HepG2 (cell line): ENCODE results near the gene VEGFA. TPM values are rescaled to one million over a fixed set of nuclear protein-coding genes. Genes with fewer than 3 reads are reported as not detected.

Experiments
- ATRX ChIP-seq: sonication (generic); formaldehyde crosslinking; IDR thresholded peaks from 2 replicates; pipeline ENCODE4 v1.4.0; 2020; ENCODE audit warnings: missing genetic modification reagents, borderline replicate concordance
- BHLHE40 ChIP-seq: IDR thresholded peaks from 2 replicates; pipeline ENCODE4 v1.6.1; 2011; ENCODE audit warnings: low read length, improper control_type of control experiment
- GABPB1 ChIP-seq: IDR thresholded peaks from 2 replicates; pipeline ENCODE4 v1.6.1; 2016; ENCODE audit warnings: mild to moderate bottlenecking, missing genetic modification reagents, moderate library complexity, missing compliant biosample characterization
- GLI4 ChIP-seq: sonication (generic); formaldehyde crosslinking; IDR thresholded peaks from 2 replicates; pipeline ENCODE4 v1.5.1; 2020; ENCODE audit warnings: missing genetic modification reagents, mild to moderate bottlenecking, moderate library complexity, borderline replicate concordance
- HMG20A ChIP-seq: IDR thresholded peaks from 2 replicates; pipeline ENCODE4 v1.6.1; 2016; ENCODE audit warnings: borderline replicate concordance
- HOXA3 ChIP-seq: sonication (generic); formaldehyde crosslinking; IDR thresholded peaks from 2 replicates; pipeline ENCODE4 v1.5.0; 2020; ENCODE audit warnings: missing genetic modification reagents
- IKZF5 ChIP-seq: IDR thresholded peaks from 2 replicates; pipeline ENCODE4 v1.6.1; 2018; ENCODE audit warnings: missing genetic modification reagents, mild to moderate bottlenecking, missing compliant biosample characterization
- MAFK ChIP-seq, 2 experiments: IDR thresholded peaks in 1 of 2; conservative IDR thresholded peaks in 1 of 2; 2 replicates each; pipeline ENCODE4 v1.6.1; 2011; ENCODE audit warnings: improper control_type of control experiment in 2 of 2, low read length in 2 of 2
- PHF8 ChIP-seq: sonication (generic); formaldehyde crosslinking; IDR thresholded peaks from 2 replicates; pipeline ENCODE4 v1.5.0; 2020; ENCODE audit warnings: missing genetic modification reagents
- RBAK ChIP-seq: sonication (generic); formaldehyde crosslinking; IDR thresholded peaks from 2 replicates; pipeline ENCODE4 v1.5.1; 2020; ENCODE audit warnings: mild to moderate bottlenecking, missing genetic modification reagents
- RFX3 ChIP-seq: IDR thresholded peaks from 2 replicates; pipeline ENCODE4 v1.6.1; 2016; ENCODE audit warnings: missing biosample characterization, missing genetic modification reagents
- RFXAP ChIP-seq: sonication (generic); formaldehyde crosslinking; IDR thresholded peaks from 2 replicates; pipeline ENCODE4 v1.4.0; 2020; ENCODE audit warnings: missing genetic modification reagents, borderline replicate concordance
- SNAPC5 ChIP-seq: sonication (generic); formaldehyde crosslinking; IDR thresholded peaks from 2 replicates; pipeline ENCODE4 v1.8.1; 2023; ENCODE audit warnings: mild to moderate bottlenecking, missing genetic modification reagents, borderline replicate concordance
- SP4 ChIP-seq: sonication (generic); formaldehyde crosslinking; IDR thresholded peaks from 2 replicates; pipeline ENCODE4 v1.8.1; 2023; ENCODE audit warnings: mild to moderate bottlenecking, missing genetic modification reagents
- ZFY ChIP-seq: sonication (generic); formaldehyde crosslinking; IDR thresholded peaks from 2 replicates; pipeline ENCODE4 v1.4.0; 2020; ENCODE audit warnings: missing genetic modification reagents
- ZNF143 ChIP-seq: sonication (generic); formaldehyde crosslinking; IDR thresholded peaks from 2 replicates; pipeline ENCODE4 v1.4.0; 2020; ENCODE audit warnings: missing genetic modification reagents
- ZNF235 ChIP-seq: sonication (generic); formaldehyde crosslinking; IDR thresholded peaks from 2 replicates; pipeline ENCODE4 v1.8.1; 2023; ENCODE audit warnings: mild to moderate bottlenecking, missing genetic modification reagents, borderline replicate concordance
- ZNF24 ChIP-seq: fragments of 450-650 bp; IDR thresholded peaks from 2 replicates; pipeline ENCODE4 v1.6.1; 2017; ENCODE audit warnings: antibody characterized with exemption, mild to moderate bottlenecking
- ZNF280B ChIP-seq: sonication (generic); formaldehyde crosslinking; IDR thresholded peaks from 2 replicates; pipeline ENCODE4 v1.5.0; 2020; ENCODE audit warnings: missing genetic modification reagents, mild to moderate bottlenecking, borderline replicate concordance
- ZNF367 ChIP-seq: sonication (generic); formaldehyde crosslinking; IDR thresholded peaks from 2 replicates; pipeline ENCODE4 v1.4.0; 2020; ENCODE audit warnings: missing genetic modification reagents, borderline replicate concordance
- ZNF431 ChIP-seq: sonication (generic); formaldehyde crosslinking; IDR thresholded peaks from 2 replicates; pipeline ENCODE4 v1.9.0; 2022; ENCODE audit warnings: missing genetic modification reagents, low read depth, mild to moderate bottlenecking, borderline replicate concordance
- ZNF619 ChIP-seq: sonication (generic); formaldehyde crosslinking; IDR thresholded peaks from 2 replicates; pipeline ENCODE4 v1.4.0; 2020; ENCODE audit warnings: mild to moderate bottlenecking, missing genetic modification reagents
- polyA plus RNA-seq, 8 experiments: library from polyadenylated mRNA; depleted of rRNA in 3 of 8; stranded (reverse) in 7 of 8; unstranded in 1 of 8; fragments of >200 nt; fragmentation: Illumina TruSeq in 4 of 8; extraction: Trizol in 4 of 8; gene quantifications; 2 replicates each; pipeline versions ENCODE4 v1.2.1 to v1.2.3, GENCODE V29; 2011 to 2016; ENCODE audit warnings: low read depth in 4 of 8, missing spikeins in 1 of 8, mixed read lengths in 1 of 8; ENCODE audit not compliant: insufficient read depth in 1 of 8
- total RNA-seq, 5 experiments: library from RNA; depleted of rRNA; stranded (reverse); fragments of >200 nt; fragmentation: Illumina TruSeq; extraction: Trizol; gene quantifications; 2 replicates each; pipeline ENCODE4 v1.2.3, GENCODE V29; 2016; ENCODE audit warnings: low read depth in 1 of 5
- TF ChIP-seq, protein P1 (sequence below): sonication (generic); formaldehyde crosslinking; conservative IDR thresholded peaks from 2 replicates; pipeline ENCODE4 v1.8.0; 2022; ENCODE audit warnings: missing genetic modification reagents

VEGFA gene
- total and polyA plus RNA-seq, 2 of the 13 experiments (the other 11 are each of a cell fraction or from before 2014, with no cell fraction given), result 68.1 to 629 TPM

- TF ChIP-seq MAFK (conservative IDR thresholded peaks at IDR 0.05 in 1 of 2, IDR thresholded peaks at IDR 0.05 in 1 of 2; ENCODE audit: low read length in 2 of 2), result no peak
- no peak for TF ChIP-seq GLI4 (CRISPR knock-in tag)
- no peak for TF ChIP-seq BHLHE40
- no peak for TF ChIP-seq RFX3 (CRISPR knock-in tag)
- no peak for TF ChIP-seq ZNF24
- 0 out of 2 replicates have a peak, but pooled peaks have one; percentile 43 for TF ChIP-seq RBAK (CRISPR knock-in tag)
- TF ChIP-seq ZFY, result peak; percentile 86
- TF ChIP-seq SP4 (CRISPR knock-in tag), result peak; percentile 70
- peak; percentile 90 for TF ChIP-seq SNAPC5
- peak; percentile 84 for TF ChIP-seq RFXAP
- TF ChIP-seq GABPB1 (CRISPR knock-in tag), result peak; percentile 80
- TF ChIP-seq ATRX (CRISPR knock-in tag), result no peak
- peak; percentile 77; the same call in 1 of the 2 replicates for TF ChIP-seq ZNF431
- no peak for TF ChIP-seq IKZF5 (CRISPR knock-in tag)
- peak; percentile 62; the same call in 1 of the 2 replicates for TF ChIP-seq HOXA3 (CRISPR knock-in tag)
- TF ChIP-seq ZNF235 (CRISPR knock-in tag), result peak; percentile 62; the same call in 1 of the 2 replicates
- TF ChIP-seq HMG20A (CRISPR knock-in tag), result no peak; the same call in 1 of the 2 replicates
- TF ChIP-seq ZNF619 (CRISPR knock-in tag), result peak; percentile 71; the same call in 1 of the 2 replicates
- TF ChIP-seq, protein P1, sequence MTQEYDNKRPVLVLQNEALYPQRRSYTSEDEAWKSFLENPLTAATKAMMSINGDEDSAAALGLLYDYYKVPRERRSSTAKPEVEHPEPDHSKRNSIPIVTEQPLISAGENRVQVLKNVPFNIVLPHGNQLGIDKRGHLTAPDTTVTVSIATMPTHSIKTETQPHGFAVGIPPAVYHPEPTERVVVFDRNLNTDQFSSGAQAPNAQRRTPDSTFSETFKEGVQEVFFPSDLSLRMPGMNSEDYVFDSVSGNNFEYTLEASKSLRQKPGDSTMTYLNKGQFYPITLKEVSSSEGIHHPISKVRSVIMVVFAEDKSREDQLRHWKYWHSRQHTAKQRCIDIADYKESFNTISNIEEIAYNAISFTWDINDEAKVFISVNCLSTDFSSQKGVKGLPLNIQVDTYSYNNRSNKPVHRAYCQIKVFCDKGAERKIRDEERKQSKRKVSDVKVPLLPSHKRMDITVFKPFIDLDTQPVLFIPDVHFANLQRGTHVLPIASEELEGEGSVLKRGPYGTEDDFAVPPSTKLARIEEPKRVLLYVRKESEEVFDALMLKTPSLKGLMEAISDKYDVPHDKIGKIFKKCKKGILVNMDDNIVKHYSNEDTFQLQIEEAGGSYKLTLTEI (CRISPR knock-in tag), result no peak
- TF ChIP-seq ZNF280B (CRISPR knock-in tag), result peak; percentile 47; the same call in 1 of the 2 replicates
- TF ChIP-seq PHF8 (CRISPR knock-in tag), result peak; percentile 89; the same call in 1 of the 2 replicates
- no peak for TF ChIP-seq ZNF367 (CRISPR knock-in tag)
- peak; percentile 41; the same call in 1 of the 2 replicates for TF ChIP-seq ZNF143 (CRISPR knock-in tag)
Observed at GRCh38 chr6:43771210-43771857, 1.3 kb downstream of the VEGFA start (continued).
